MM.1S (cell line): ENCODE results near the gene BRD4.
A peak's percentile ranks its signal among the peaks of the same experiment; 100 is the strongest.

Experiments
- DNase-seq: peaks from one replicate; pipeline ENCODE4 v3.0.0-alpha.2; 2015
- H2AFZ ChIP-seq: fragments of 300-600 bp; sonication (generic); 2 replicates; pipeline ENCODE4 v1.6.0; 2016; ENCODE audit warnings: antibody characterized with exemption, low read length
- H3F3A ChIP-seq: fragments of 300-600 bp; sonication (generic); 2 replicates; pipeline ENCODE4 v1.6.1; 2016; ENCODE audit warnings: mild to moderate bottlenecking, antibody characterized with exemption, low read length, moderate library complexity, mixed read lengths; ENCODE audit not compliant: insufficient read depth
- H3K27ac ChIP-seq: fragments of 300-600 bp; sonication (generic); 2 replicates; pipeline ENCODE4 v1.5.1; 2016; ENCODE audit warnings: mild to moderate bottlenecking, low read length
- H3K27me3 ChIP-seq: fragments of 300-600 bp; sonication (generic); replicated peaks from 2 replicates; pipeline ENCODE4 v1.6.0; 2016; ENCODE audit warnings: low read length; ENCODE audit not compliant: insufficient read depth
- H3K36me3 ChIP-seq: fragments of 300-600 bp; sonication (generic); replicated peaks from 2 replicates; pipeline ENCODE4 v1.6.1; 2016; ENCODE audit warnings: mild to moderate bottlenecking, low read length, mixed read lengths; ENCODE audit not compliant: insufficient read depth
- H3K4me1 ChIP-seq: fragments of 300-600 bp; sonication (generic); 2 replicates; pipeline ENCODE4 v1.6.1; 2016; ENCODE audit warnings: low read length, mixed read lengths
- H3K4me2 ChIP-seq: fragments of 300-600 bp; sonication (generic); 2 replicates; pipeline ENCODE4 v1.6.0; 2016; ENCODE audit warnings: low read depth, low read length
- H3K4me3 ChIP-seq: fragments of 300-600 bp; sonication (generic); 2 replicates; pipeline ENCODE4 v1.5.1; 2016; ENCODE audit warnings: low read length, mixed read lengths
- H3K79me2 ChIP-seq: fragments of 300-600 bp; sonication (generic); 2 replicates; pipeline ENCODE4 v1.6.1; 2016; ENCODE audit warnings: mixed run types, low read length, mixed read lengths
- H3K9ac ChIP-seq: fragments of 300-600 bp; sonication (generic); 2 replicates; pipeline ENCODE4 v1.6.1; 2016; ENCODE audit warnings: low read length, mixed read lengths
- H3K9me2 ChIP-seq: fragments of 300-600 bp; sonication (generic); replicated peaks from 2 replicates; pipeline ENCODE4 v1.6.1; 2016; ENCODE audit warnings: mild to moderate bottlenecking, low read length, mixed read lengths; ENCODE audit not compliant: insufficient read depth
- H3K9me3 ChIP-seq: fragments of 300-600 bp; sonication (generic); replicated peaks from 2 replicates; pipeline ENCODE4 v1.6.1; 2016; ENCODE audit warnings: mild to moderate bottlenecking, low read length, mixed read lengths; ENCODE audit not compliant: insufficient read depth
- H4K20me1 ChIP-seq: fragments of 300-600 bp; sonication (generic); 2 replicates; pipeline ENCODE4 v1.6.1; 2016; ENCODE audit warnings: mild to moderate bottlenecking, low read length, moderate library complexity, mixed read lengths; ENCODE audit not compliant: insufficient read depth
- CTCF ChIP-seq: fragments of 300-600 bp; sonication (generic); IDR thresholded peaks from 2 replicates; pipeline ENCODE4 v1.5.1; 2016; ENCODE audit warnings: antibody characterized with exemption, low read length, mixed read lengths
- EZH2 ChIP-seq: fragments of 300-600 bp; sonication (generic); optimal IDR thresholded peaks from 2 replicates; pipeline ENCODE3; 2017; ENCODE audit warnings: low read depth, mild to moderate bottlenecking, antibody characterized with exemption, low read length, mixed read lengths
- EZH2phosphoT487 ChIP-seq: fragments of 300-600 bp; sonication (generic); IDR thresholded peaks from 2 replicates; pipeline ENCODE4 v1.6.1; 2018; ENCODE audit warnings: antibody characterized with exemption, low read length

BRD4 gene

DNA sequence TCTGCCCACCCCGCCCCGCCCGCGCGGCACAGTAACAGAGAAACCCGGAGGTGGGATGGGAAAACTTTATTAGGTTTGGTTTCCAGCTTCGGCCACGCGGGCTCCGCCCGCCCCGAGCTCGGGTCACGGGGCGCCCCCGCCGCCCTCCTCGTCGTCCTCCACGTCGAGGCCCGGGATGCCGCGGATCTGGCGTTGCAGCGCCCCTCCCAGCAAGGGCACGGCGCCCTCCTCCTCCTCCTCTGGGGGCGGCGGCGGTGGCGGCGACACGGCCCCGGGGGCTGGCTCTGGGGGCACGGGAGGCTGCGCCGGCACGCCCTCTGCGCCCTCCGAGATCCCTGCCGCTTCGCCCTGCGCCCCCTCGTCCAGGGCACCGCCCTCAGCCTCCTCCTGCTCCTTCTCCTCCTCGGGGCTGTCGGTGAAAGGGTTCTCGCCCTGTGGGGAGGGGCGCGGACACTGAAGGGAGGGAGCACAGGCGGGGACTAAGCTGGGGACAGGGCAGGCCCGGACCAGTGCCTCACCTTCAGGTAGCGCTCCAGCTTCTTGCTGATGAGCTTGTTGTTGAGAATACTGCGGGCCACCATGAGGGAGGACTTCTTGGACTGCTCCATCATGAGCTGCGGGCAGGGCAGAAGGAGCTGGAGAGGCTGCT, 47.8 kb upstream of the BRD4 start:
- peaks cover 21% of the 10 kb centered on the region for H3F3A ChIP-seq
- H3K27ac ChIP-seq = peak overlapping the region; percentile 62; the same call in 1 of the 2 replicates
- peak overlapping the region; percentile 69 for H3K4me2 ChIP-seq
- H3K9me3 ChIP-seq = no peaks in the 10 kb centered on the region
- H2AFZ ChIP-seq = peak overlapping the region; percentile 89
- H4K20me1 ChIP-seq = peaks cover 17% of the 10 kb centered on the region
- TF ChIP-seq CTCF (no peak), EZH2 (no peak), EZH2phosphoT487 (no peak)
- peak overlapping the region; percentile 77 for H3K9ac ChIP-seq
- peak; percentile 74 for DNase-seq
- H3K27me3 ChIP-seq = no peaks in the 10 kb centered on the region
- H3K36me3 ChIP-seq = no peaks in the 10 kb centered on the region
- peaks cover 17% of the 10 kb centered on the region; the same call in 1 of the 2 replicates for H3K4me1 ChIP-seq
- no peaks in the 10 kb centered on the region for H3K9me2 ChIP-seq
- peaks cover 45% of the 10 kb centered on the region for H3K79me2 ChIP-seq
- H3K4me3 ChIP-seq = peak overlapping the region; percentile 93

DNA sequence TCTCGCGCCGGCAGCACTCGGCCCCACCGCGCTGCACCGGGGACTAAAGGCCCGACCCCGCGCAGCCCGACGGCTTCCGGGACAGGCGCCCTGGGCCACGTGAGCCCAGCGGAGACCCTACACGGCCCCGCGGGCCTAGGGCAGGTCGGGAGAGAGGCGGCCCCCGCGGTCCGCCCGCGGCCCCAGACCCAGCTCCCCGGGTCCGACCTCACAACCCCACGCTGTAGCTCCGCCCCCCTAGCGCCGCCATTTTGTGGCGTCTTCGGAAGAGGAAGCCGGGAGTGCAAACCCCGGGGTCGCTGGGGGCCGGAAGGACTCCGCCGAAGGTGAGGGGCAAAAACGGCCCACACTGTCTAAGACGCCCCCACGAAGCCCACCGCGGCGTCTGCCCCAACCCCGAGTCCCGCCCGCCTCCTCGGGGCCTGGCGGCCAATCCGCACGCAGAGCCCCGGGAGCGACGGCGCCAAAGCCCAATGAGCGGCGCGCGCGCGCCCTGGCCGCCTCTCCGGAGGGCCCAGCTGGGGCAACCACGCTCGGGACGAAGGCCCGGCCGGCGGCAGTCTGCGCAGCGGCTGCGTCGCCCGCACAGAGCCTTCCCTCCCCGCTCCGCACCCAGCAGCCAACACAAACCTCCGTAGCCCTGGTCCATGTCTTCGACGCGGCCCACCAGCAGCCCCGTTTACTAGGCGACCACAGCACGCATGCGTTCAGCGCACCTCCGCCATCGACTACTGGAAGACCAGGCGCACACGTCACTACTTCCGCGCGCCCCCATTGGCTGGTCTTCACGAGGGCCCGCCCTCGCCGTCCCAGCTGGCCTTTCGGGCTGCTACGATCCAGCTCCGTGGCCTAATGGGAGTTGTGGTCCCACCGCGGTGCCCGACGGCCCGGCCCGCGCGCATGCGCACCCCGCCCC, 47.0 kb upstream of the BRD4 start, which contains the start of gene AKAP8:
Gene AKAP8 (minus strand): TSS at position 705 of the 916 bp plus-strand sequence. CDS start 56 bp downstream, at position 649.
- Histone ChIP-seq H3K9me2 (no peaks in the 10 kb centered on the region), H3F3A (peaks cover 21% of the 10 kb centered on the region), H3K36me3 (no peaks in the 10 kb centered on the region), H3K4me3 (peak within 1 kb of the TSS; percentile 96), H3K79me2 (peaks cover 53% of the 10 kb centered on the region), H3K9me3 (no peaks in the 10 kb centered on the region), H2AFZ (peak within 1 kb of the TSS; percentile 89), H3K27me3 (no peaks in the 10 kb centered on the region), H3K4me1 (peaks cover 17% of the 10 kb centered on the region; the same call in 1 of the 2 replicates), H3K4me2 (peak within 1 kb of the TSS; percentile 92), H3K27ac (peak within 1 kb of the TSS; percentile 77), H3K9ac (peak within 1 kb of the TSS; percentile 94), H4K20me1 (peaks cover 23% of the 10 kb centered on the region)
- TF ChIP-seq EZH2 (no peak), CTCF (no peak), EZH2phosphoT487 (no peak)
- peak; percentile 99 for DNase-seq

DNA sequence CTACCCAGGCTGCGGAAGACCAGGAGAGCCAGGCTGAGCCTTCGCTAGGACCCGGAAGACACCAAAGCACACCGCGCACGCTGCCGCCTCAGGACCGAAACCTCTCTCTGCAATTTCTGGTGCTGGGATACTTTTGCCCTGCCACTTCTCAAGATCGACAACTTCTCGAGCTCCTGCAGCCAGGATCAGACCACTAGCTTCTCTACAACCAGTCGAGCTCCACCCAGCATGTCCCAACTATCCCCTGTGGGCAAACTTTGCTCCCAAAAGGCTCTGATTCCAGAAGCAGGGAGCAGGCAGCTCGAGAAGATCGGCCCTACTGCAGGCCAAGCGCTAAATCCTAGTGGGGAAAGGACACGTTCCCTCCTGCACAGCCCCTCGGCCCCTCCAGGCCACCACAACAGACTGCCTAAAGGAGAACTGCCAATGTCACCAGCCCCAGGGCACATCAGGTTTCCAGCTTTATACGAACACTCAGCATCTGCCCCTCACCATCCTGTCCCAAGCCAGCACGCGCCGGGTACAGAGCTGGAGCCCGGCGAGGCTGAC, 46.3 kb upstream of the BRD4 start:
- Histone ChIP-seq H3K9me2 (no peaks in the 10 kb centered on the region), H3K4me2 (peak overlapping the region; percentile 92), H3K9me3 (no peaks in the 10 kb centered on the region), H3K79me2 (peaks cover 60% of the 10 kb centered on the region), H3K27me3 (no peaks in the 10 kb centered on the region), H3K4me3 (peak overlapping the region; percentile 96), H2AFZ (peak overlapping the region; percentile 73; the same call in 1 of the 2 replicates), H3F3A (peaks cover 21% of the 10 kb centered on the region), H3K9ac (peak overlapping the region; percentile 94), H3K4me1 (peaks cover 17% of the 10 kb centered on the region; the same call in 1 of the 2 replicates), H3K36me3 (0 out of 2 replicates have a peak, but pooled peaks cover 4% of the 10 kb centered on the region), H4K20me1 (peaks cover 27% of the 10 kb centered on the region), H3K27ac (peak overlapping the region; percentile 77)
- DNase-seq = peak; percentile 75
- no peak for TF ChIP-seq CTCF
